ENCODE results near the gene CIAO3. TPM values are rescaled to one million over a fixed set of nuclear protein-coding genes. Genes with fewer than 3 reads are reported as not detected.
"Not testable (repeated sequence)": the region's sequence is repeated elsewhere in the genome, so short reads cannot be mapped to it uniquely, and the experiment has no call there.

CIAO3 gene
- total RNA-seq, 1 experiment from 2014 or later = 35.7 TPM

- not testable (repeated sequence) for DNase-seq (ENCODE audit: low read depth)
Observed at GRCh38 chr16:776298-776697, 35.5 kb upstream of the CIAO3 start.

DNA sequence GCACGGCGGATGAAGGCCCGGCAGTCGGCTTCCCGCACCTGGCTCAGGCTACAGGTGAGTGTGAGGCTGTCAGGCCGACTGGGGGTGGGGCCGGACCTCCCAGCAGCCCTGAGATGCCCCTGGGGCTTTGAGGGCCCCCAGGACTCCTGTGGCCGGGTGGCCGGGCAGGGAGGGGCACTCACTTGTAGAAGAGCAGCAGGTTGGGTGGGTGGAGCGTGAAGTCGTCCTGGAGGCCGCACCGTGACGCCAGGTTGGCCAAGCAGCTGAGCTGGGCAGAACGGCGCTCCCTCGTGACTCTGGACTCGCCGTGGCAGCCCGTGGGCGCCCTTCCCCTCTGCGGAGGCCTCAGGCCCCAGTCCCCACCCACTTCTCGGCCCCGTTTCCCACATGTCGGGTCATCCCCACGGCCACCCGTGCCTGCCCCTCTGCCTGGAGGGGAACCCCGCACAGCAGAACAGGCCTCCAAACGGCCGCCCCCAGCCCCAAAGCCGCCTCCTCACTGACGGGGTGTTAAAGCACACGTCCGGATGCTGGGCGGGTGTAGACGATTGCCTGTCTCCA, 34.5 kb upstream of the CIAO3 start:
- DNase-seq (ENCODE audit: low read depth) = no peak

DNA sequence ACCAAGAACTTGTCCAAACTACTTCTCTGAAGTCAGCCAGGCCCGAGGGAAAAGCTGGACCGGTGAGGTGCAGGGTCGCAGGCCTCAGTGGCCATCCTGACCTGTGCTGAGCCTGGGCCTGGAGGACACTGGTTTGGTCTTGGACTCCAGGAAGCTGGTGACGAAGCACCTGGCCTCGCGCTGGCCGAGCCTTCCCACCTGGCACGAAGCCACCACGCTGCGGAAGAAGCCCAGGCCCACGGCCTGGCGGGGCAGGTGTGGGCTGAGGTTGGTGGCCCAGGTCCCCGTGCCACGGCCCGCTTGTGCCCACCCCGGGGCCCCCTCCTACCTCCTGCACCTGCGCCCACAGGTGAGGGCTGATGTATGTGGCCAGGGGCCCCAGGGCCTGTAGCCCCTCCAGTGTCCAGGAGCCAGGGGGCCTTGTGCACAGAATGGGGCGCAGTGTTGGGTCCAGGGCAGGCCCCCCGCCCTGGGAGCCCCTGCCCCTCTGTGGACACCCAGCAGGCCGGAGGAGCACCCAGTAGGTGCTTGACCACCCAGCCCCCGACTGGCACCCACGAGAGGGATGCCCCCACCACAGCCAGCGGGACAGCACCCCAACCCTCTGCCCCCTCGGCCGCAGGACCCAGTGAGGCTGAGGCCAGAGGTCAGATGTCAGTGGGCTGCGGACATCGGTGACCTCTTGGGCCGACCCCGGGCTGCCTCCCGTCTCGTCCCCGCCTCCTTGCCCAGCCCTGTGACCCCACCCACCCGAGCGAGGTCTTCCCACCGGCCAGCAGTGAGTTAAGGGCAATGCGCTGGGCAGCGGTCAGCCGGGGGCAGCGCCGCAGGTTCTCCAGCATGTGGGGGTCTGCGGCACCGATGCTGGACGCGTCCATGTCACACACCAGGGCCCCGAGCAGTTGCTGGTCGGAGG, 33.5 kb upstream of the CIAO3 start:
- DNase-seq (ENCODE audit: low read depth) = no peak

GRCh38 chr16:772959-773358, 32.2 kb upstream of the CIAO3 start:
- no peak for DNase-seq (ENCODE audit: low read depth)

GRCh38 chr16:770411-770810, 29.6 kb upstream of the CIAO3 start:
- DNase-seq (ENCODE audit: low read depth) = no peak

DNA sequence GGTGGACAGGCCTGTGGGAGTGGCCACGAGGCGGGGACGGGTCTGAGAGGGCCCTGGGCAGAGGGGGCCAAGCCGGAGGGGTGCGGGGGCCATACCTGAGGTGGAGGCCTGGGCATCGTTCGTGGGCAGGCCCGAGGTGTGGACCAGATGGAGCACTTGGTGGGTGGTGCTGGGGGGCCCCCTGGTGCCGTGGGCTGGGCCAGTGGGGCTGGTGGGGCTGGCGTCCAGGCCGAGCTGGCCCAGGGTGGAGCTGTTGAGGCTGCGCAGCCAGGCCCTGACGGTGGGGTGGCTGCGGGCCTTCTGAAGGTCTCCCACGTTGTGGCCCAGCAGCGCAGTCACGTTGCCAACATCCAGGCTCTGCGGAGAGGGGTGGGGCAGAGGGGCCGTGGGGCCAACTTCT, 29.1 kb upstream of the CIAO3 start:
- DNase-seq (ENCODE audit: low read depth) = no peak

- no peak for DNase-seq (ENCODE audit: low read depth)
Observed at GRCh38 chr16:769184-769784, 28.5 kb upstream of the CIAO3 start.

GRCh38 chr16:768428-768827, 27.6 kb upstream of the CIAO3 start:
- no peak for DNase-seq (ENCODE audit: low read depth)

DNA sequence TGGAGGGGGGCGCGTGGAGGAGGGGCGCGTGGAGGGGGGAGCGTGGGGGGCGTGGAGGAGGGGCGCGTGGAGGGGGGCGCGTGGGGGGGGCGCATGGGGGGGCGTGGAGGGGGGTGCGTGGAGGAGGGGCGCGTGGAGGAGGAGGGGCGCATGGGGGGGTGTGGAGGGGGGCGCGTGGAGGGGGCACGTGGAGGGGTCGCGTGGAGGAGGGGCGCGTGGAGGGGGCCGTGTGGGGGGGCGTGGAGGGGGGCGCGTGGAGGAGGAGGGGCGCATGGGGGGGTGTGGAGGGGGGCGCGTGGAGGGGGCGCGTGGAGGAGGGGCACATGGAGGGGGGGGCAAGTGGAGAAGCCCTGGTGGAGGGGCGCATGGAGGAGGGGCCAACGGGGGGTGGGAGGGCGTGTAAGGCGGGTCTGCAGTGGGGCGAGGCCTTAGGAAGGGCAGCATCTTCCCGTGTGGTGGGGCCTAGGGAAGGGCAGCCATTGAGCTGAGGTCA, 27.0 kb upstream of the CIAO3 start:
- no peak for DNase-seq (ENCODE audit: low read depth)

DNA sequence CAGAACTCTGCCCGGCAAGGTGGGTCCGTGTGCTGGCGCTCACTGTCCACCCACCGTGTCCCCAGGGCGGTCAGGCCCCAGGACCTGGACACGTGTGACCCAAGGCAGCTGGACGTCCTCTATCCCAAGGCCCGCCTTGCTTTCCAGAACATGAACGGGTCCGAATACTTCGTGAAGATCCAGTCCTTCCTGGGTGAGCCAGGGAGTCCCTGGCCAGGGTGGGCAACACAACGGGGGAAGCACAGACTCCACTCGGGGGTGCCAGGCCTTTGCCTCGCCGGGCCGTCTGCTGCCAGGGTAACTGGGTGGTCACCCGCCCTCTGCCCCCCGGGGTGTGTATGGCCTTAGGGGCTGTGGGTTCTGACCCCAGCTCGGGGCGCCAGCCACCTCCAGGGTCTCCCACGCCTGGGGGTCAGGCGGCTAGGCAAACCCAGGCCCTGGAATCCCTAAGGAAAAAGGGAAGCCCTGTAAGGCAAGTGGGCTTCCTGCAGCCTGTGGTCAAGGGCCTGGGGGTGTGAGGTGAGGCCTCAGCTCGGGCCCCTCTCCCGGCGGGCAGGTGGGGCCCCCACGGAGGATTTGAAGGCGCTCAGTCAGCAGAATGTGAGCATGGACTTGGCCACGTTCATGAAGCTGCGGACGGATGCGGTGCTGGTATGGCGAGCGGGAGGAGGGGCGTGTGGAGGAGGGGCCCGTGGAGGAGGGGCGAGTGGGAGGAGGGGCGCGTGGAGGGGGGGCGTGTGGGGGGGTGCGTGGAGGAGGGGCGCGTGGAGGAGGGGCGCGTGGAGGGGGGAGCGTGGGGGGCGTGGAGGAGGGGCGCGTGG, 26.2 kb upstream of the CIAO3 start:
- DNase-seq (ENCODE audit: low read depth) = no peak

DNA sequence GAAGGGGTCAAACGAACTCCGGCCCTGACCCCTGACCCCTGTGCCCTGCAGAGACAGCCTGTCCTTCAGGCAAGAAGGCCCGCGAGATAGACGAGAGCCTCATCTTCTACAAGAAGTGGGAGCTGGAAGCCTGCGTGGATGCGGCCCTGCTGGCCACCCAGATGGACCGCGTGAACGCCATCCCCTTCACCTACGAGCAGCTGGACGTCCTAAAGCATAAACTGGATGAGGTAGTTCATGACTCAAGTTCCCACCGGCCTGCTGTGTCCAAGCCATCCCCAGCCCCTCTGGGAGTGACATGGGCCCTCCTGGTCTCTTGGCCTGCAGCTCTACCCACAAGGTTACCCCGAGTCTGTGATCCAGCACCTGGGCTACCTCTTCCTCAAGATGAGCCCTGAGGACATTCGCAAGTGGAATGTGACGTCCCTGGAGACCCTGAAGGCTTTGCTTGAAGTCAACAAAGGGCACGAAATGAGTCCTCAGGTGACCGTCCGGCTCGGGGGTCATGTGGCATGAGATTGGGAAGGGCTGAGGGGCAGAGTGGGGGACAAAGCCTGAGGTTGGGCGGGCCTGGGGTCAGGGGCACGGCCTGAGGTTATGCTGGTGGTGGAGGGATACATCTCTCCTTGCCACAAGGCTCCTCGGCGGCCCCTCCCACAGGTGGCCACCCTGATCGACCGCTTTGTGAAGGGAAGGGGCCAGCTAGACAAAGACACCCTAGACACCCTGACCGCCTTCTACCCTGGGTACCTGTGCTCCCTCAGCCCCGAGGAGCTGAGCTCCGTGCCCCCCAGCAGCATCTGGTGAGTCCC, 25.4 kb upstream of the CIAO3 start:
- no peak for DNase-seq (ENCODE audit: low read depth)

DNA sequence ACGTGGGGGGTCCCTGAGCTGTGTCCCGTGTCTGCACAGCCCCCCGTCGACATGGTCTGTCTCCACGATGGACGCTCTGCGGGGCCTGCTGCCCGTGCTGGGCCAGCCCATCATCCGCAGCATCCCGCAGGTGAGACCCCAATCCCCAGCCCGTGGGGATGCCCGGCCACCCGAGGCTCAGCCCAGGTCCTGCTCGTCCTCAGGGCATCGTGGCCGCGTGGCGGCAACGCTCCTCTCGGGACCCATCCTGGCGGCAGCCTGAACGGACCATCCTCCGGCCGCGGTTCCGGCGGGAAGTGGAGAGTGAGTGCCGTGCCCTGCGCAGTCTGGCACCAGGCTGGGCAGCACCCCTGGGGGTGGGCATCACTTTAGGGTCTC, 24.7 kb upstream of the CIAO3 start:
- DNase-seq (ENCODE audit: low read depth) = no peak

DNA sequence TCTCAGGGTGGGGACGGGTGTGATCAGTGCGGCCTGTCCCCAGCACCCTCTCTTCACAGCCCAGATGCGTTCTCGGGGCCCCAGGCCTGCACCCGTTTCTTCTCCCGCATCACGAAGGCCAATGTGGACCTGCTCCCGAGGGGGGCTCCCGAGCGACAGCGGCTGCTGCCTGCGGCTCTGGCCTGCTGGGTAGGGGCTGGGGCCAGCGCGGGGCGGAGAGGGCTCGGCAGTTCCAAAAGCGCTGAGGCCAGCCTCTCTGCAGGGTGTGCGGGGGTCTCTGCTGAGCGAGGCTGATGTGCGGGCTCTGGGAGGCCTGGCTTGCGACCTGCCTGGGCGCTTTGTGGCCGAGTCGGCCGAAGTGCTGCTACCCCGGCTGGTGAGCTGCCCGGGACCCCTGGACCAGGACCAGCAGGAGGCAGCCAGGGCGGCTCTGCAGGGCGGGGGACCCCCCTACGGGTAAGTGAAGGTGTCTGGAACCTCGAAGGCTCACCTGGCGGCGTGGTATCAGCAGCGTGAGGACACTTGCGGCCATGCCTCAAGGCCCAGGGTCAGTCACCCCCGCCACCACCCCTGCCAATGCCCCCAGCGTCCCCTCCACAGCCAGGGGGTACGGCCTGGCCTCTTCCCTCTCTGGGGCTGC, 24.2 kb upstream of the CIAO3 start:
- no peak for DNase-seq (ENCODE audit: low read depth)

GRCh38 chr16:764184-764750, 23.5 kb upstream of the CIAO3 start:
- no peak for DNase-seq (ENCODE audit: low read depth)

- DNase-seq (ENCODE audit: low read depth) = no peak
Observed at GRCh38 chr16:763369-764183, 22.8 kb upstream of the CIAO3 start.

DNA sequence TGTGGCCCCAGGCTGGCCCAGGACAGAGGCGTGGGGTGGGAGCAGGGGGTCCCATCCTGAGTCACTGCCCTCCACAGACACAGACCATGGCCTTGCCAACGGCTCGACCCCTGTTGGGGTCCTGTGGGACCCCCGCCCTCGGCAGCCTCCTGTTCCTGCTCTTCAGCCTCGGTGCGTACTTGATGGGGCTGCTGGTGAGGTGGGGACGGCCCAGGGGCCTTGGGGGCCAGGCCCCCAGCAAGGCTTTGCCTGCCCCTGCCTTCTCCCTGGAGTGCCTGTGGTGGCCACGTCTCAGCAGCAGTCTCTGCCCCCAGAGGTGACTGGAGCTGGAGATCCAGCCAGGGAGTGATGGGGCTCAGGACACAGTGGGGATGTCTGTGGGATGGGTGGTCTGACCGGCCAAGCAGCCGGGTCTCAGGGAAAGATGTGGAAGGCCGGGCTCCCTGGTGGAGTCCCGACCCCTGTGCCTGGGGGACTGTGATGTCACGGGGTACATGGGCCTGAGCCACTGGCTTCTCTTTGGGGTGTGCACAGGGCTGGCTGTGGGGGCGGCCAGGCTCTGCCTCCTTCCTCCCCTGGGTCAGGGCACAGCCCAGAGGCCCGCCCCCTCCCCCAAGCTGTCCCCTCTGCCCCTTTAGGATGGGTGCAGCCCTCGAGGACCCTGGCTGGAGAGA, 21.9 kb upstream of the CIAO3 start:
- DNase-seq (ENCODE audit: low read depth) = no peak

DNA sequence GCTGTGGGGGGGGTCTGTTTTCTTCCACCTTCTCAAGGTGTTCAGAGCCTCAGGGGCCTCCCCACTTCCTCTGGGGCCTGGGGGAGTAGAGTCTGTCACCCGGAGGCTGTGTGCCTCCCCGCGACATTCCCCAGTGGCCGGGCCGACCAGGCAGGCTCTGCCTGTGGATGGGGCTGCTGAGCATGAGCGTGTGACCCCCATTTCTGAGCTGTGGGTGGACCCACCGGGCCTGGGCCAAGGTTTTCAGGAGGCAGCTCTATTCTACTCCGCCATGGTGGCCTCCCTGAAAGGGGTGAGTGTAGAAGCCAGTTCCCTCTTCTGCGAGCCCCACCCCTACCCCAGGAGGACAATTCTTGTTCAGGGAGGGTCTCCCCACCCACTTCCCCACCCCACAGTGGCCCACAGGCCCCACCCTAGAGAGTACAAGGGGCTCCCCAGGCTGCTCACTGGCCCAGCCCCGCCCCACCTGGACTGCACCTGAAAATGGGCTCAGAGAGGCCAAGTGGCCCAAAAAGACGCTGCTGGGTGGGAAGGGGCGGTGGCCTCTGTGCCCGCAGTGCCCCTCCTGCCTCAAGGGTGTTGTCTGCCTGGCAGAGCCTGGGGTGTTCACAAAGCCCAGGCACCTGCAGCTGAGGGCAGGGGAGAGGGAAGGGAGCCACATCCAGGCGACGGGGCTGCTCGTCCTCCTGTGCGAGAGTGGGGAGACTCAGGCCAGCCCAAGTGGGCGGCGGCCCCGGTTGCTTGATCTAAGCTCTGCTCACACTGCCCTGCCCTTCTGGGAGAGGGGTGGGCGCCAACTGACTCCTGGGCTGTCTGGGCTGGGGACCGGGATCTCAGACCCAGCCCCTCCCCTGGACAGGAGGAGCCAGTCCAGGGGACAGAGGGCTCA, 21.1 kb upstream of the CIAO3 start:
- no peak for DNase-seq (ENCODE audit: low read depth)
